HEK293 (cell line): ENCODE results near the gene C3orf20.

ENCODE experiments used
- TCF7L2 ChIP-seq: IDR thresholded peaks from 2 replicates; pipeline ENCODE4 v1.6.1; 2011; ENCODE audit warnings: low read depth, mild to moderate bottlenecking, inconsistent platforms, low read length, moderate library complexity, borderline replicate concordance
- ZNF274 ChIP-seq, 2 experiments: fragments of 200-500 bp in 1 of 2; fragments of 450-650 bp in 1 of 2; sonication (Bioruptor generic) in 1 of 2; formaldehyde crosslinking in 1 of 2; IDR thresholded peaks; 2 replicates each; pipeline versions ENCODE4 v1.5.1 to v1.6.1; 2014 to 2016; ENCODE audit warnings: borderline replicate concordance in 1 of 2, inconsistent platforms in 1 of 2, low read length in 1 of 2, missing biosample characterization in 1 of 2, missing genetic modification characterization in 1 of 2
- ZNF311 ChIP-seq: fragments of 450-650 bp; formaldehyde crosslinking; IDR thresholded peaks from 2 replicates; pipeline ENCODE4 v1.5.1; 2017; ENCODE audit warnings: missing biosample characterization, missing genetic modification characterization, borderline replicate concordance
- ZNF416 ChIP-seq: fragments of 450-650 bp; formaldehyde crosslinking; IDR thresholded peaks from 2 replicates; pipeline ENCODE4 v1.5.1; 2016; ENCODE audit warnings: missing biosample characterization, missing genetic modification characterization
- ZNF585B ChIP-seq: fragments of 450-650 bp; formaldehyde crosslinking; IDR thresholded peaks from 2 replicates; pipeline ENCODE4 v1.5.1; 2016; ENCODE audit warnings: missing biosample characterization, missing genetic modification characterization
- ZXDB ChIP-seq: fragments of 450-650 bp; formaldehyde crosslinking; IDR thresholded peaks from 2 replicates; pipeline ENCODE4 v1.5.1; 2016; ENCODE audit warnings: missing biosample characterization, missing genetic modification characterization
- TF ChIP-seq, protein P1 (sequence below): fragments of 450-650 bp; formaldehyde crosslinking; IDR thresholded peaks from 2 replicates; pipeline ENCODE4 v1.5.1; 2016; ENCODE audit warnings: missing biosample characterization, missing genetic modification characterization
- TF ChIP-seq, protein P2 (sequence below): fragments of 450-650 bp; formaldehyde crosslinking; IDR thresholded peaks from 2 replicates; pipeline ENCODE4 v1.5.1; 2016; ENCODE audit warnings: missing biosample characterization, missing genetic modification characterization
- TF ChIP-seq, protein P3 (sequence below): fragments of 450-650 bp; formaldehyde crosslinking; IDR thresholded peaks from 2 replicates; pipeline ENCODE4 v1.5.1; 2016; ENCODE audit warnings: missing biosample characterization, missing genetic modification characterization

DNA sequence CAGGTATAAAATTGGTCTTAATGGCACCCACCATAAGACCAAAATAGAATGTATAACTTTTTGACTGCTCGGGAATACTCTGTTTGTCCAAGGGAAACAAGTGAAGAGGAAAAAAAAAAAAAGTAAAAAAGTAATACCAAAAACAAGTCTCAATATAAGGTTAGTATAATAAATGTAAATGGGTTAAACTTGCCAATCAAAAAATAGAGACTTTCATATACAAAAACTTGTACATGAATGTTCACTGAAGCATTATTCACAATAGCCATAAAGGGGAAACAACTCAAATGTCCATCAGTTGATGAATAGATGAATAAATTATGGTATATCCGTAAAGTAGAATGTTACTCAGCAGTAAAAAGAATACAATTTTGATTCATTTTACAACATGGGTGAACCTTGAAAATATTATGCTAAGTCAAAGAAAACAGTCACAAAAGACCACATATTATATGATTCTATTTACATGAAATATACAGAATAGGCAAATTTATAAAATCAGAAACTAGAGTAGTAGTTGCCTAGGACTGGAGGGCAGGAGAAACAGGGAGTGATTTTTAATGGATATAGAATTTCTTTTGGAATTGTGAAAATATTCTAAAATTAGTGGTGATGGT is 104.2 kb downstream of the C3orf20 start:
- TF ChIP-seq ZNF585B (tag by site-specific recombination) (no peak), ZNF311 (tag by site-specific recombination) (no peak), ZXDB (tag by site-specific recombination) (no peak), ZNF416 (tag by site-specific recombination) (no peak), TCF7L2 (no peak), ZNF274 (IDR thresholded peaks at IDR 0.05; ENCODE audit: low read length) (no peak), ZNF274 (tag by site-specific recombination; IDR thresholded peaks at IDR 0.05; ENCODE audit: borderline replicate concordance) (no peak)
- TF ChIP-seq, protein P1, sequence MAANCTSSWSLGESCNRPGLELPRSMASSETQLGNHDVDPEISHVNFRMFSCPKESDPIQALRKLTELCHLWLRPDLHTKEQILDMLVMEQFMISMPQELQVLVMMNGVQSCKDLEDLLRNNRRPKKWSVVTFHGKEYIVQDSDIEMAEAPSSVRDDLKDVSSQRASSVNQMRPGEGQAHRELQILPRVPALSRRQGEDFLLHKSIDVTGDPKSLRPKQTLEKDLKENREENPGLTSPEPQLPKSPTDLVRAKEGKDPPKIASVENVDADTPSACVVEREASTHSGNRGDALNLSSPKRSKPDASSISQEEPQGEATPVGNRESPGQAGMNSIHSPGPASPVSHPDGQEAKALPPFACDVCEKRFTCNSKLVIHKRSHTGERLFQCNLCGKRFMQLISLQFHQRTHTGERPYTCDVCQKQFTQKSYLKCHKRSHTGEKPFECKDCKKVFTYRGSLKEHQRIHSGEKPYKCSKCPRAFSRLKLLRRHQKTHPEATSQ (tag by site-specific recombination): no peak
- TF ChIP-seq, protein P2, sequence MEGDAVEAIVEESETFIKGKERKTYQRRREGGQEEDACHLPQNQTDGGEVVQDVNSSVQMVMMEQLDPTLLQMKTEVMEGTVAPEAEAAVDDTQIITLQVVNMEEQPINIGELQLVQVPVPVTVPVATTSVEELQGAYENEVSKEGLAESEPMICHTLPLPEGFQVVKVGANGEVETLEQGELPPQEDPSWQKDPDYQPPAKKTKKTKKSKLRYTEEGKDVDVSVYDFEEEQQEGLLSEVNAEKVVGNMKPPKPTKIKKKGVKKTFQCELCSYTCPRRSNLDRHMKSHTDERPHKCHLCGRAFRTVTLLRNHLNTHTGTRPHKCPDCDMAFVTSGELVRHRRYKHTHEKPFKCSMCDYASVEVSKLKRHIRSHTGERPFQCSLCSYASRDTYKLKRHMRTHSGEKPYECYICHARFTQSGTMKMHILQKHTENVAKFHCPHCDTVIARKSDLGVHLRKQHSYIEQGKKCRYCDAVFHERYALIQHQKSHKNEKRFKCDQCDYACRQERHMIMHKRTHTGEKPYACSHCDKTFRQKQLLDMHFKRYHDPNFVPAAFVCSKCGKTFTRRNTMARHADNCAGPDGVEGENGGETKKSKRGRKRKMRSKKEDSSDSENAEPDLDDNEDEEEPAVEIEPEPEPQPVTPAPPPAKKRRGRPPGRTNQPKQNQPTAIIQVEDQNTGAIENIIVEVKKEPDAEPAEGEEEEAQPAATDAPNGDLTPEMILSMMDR (tag by site-specific recombination): no peak
- TF ChIP-seq, protein P3, sequence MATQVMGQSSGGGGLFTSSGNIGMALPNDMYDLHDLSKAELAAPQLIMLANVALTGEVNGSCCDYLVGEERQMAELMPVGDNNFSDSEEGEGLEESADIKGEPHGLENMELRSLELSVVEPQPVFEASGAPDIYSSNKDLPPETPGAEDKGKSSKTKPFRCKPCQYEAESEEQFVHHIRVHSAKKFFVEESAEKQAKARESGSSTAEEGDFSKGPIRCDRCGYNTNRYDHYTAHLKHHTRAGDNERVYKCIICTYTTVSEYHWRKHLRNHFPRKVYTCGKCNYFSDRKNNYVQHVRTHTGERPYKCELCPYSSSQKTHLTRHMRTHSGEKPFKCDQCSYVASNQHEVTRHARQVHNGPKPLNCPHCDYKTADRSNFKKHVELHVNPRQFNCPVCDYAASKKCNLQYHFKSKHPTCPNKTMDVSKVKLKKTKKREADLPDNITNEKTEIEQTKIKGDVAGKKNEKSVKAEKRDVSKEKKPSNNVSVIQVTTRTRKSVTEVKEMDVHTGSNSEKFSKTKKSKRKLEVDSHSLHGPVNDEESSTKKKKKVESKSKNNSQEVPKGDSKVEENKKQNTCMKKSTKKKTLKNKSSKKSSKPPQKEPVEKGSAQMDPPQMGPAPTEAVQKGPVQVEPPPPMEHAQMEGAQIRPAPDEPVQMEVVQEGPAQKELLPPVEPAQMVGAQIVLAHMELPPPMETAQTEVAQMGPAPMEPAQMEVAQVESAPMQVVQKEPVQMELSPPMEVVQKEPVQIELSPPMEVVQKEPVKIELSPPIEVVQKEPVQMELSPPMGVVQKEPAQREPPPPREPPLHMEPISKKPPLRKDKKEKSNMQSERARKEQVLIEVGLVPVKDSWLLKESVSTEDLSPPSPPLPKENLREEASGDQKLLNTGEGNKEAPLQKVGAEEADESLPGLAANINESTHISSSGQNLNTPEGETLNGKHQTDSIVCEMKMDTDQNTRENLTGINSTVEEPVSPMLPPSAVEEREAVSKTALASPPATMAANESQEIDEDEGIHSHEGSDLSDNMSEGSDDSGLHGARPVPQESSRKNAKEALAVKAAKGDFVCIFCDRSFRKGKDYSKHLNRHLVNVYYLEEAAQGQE (tag by site-specific recombination): no peak
